Measurements from ENCODE around the gene FAM135A.

FAM135A gene

GRCh38 chr6:70531133-70531532 lies 117.8 kb downstream of the FAM135A start:
- no peak for TF ChIP-seq BCL11A (tag by site-specific recombination; IDR thresholded peaks at IDR 0.05; ENCODE audit: low read depth)
- TF ChIP-seq ZNF488 (tag by site-specific recombination; IDR thresholded peaks at IDR 0.05), result no peak
- TF ChIP-seq HOXD13 (CRISPR knock-in tag; IDR thresholded peaks at IDR 0.05; ENCODE audit: borderline replicate concordance), result no peak
- TF ChIP-seq PRDM10 (tag by site-specific recombination; IDR thresholded peaks at IDR 0.05), result no peak
- no peak for TF ChIP-seq HIC1 (tag by site-specific recombination; IDR thresholded peaks at IDR 0.05)

GRCh38 chr6:70537266-70537665 lies 124.0 kb downstream of the FAM135A start:
- CTCF ChIA-PET, result interaction anchor here (0.8 to 1.0 kb wide), 5 partner anchors 9 to 228 kb away, joined by 3 read pairs; no protein-coding TSS in a partner anchor
- TF ChIP-seq ZNF837 (tag by site-specific recombination; IDR thresholded peaks at IDR 0.05) (no peak), PRDM10 (tag by site-specific recombination; IDR thresholded peaks at IDR 0.05) (no peak), KLF9 (tag by site-specific recombination; IDR thresholded peaks at IDR 0.05; ENCODE audit: low read depth) (no peak)
- Histone ChIP-seq H3K4me1 (ENCODE audit: control insufficient read depth, insufficient read depth, low read length) (no peaks in the 10 kb centered on the region), H3K36me3 (ENCODE audit: control insufficient read depth in 2 of 2, insufficient read depth in 1 of 2, low read length in 2 of 2) (peaks cover 23 to 29% of the 10 kb centered on the region in 2 experiments), H3K27ac (ENCODE audit: extremely low read depth, low read depth, low read length) (no peak overlapping the region), H3K9me3 (ENCODE audit: control insufficient read depth, insufficient read depth, low read depth, low read length) (no peaks in the 10 kb centered on the region), H3K4me3 (ENCODE audit: low read depth, low read length) (no peak overlapping the region)
- POLR2A ChIA-PET, result no interaction called here

More at GRCh38 chr6:70531133-70531532, 117.8 kb downstream of the FAM135A start:
- peaks cover 20 to 22% of the 10 kb centered on the region in 2 experiments for H3K36me3 ChIP-seq (ENCODE audit: control insufficient read depth in 2 of 2, insufficient read depth in 1 of 2, low read length in 2 of 2)
- no peaks in the 10 kb centered on the region for H3K9me3 ChIP-seq (ENCODE audit: control insufficient read depth, insufficient read depth, low read depth, low read length)
- POLR2A ChIA-PET, result no interaction called here
- H3K27ac ChIP-seq (ENCODE audit: extremely low read depth, low read depth, low read length), result no peak overlapping the region
- no peaks in the 10 kb centered on the region for H3K4me1 ChIP-seq (ENCODE audit: control insufficient read depth, insufficient read depth, low read length)
- no peak overlapping the region for H3K4me3 ChIP-seq (ENCODE audit: low read depth, low read length)
- CTCF ChIA-PET, result interaction anchor here (0.6 to 1.6 kb wide), 4 partner anchors 9 to 161 kb away, joined by 3 to 9 read pairs (median 4); no protein-coding TSS in a partner anchor

- H3K27ac ChIP-seq (ENCODE audit: extremely low read depth, low read depth, low read length), result no peak overlapping the region
- no peaks in the 10 kb centered on the region for H3K4me1 ChIP-seq (ENCODE audit: control insufficient read depth, insufficient read depth, low read length)
- TF ChIP-seq HOXD13 (CRISPR knock-in tag; IDR thresholded peaks at IDR 0.05; ENCODE audit: borderline replicate concordance) (no peak), ZNF639 (tag by site-specific recombination; IDR thresholded peaks at IDR 0.05) (no peak), ZNF24 (tag by site-specific recombination; IDR thresholded peaks at IDR 0.05) (no peak), ZNF580 (tag by site-specific recombination; IDR thresholded peaks at IDR 0.05) (no peak), ZNF501 (tag by site-specific recombination; IDR thresholded peaks at IDR 0.05) (no peak), TRIM28 (IDR thresholded peaks at IDR 0.05; ENCODE audit: borderline replicate concordance, low read length) (no peak)
- ChIA-PET POLR2A (no interaction called here), CTCF (interaction anchor here (0.5 to 1.5 kb wide), 5 partner anchors 11 to 230 kb away, joined by 3 to 4 read pairs (median 3); no protein-coding TSS in a partner anchor)
- H3K9me3 ChIP-seq (ENCODE audit: control insufficient read depth, insufficient read depth, low read depth, low read length), result no peaks in the 10 kb centered on the region
- H3K36me3 ChIP-seq (ENCODE audit: control insufficient read depth in 2 of 2, insufficient read depth in 1 of 2, low read length in 2 of 2), result peaks cover 21 to 31% of the 10 kb centered on the region in 2 experiments
- H3K4me3 ChIP-seq (ENCODE audit: low read depth, low read length), result no peak overlapping the region
Measured at GRCh38 chr6:70538376-70538775, 125.1 kb downstream of the FAM135A start.

All from HEK293 (cell line).